DOHH2 (cell line): ENCODE results near the gene TYMP.

Source experiments
- CTCF ChIP-seq: fragments of 200-600 bp; sonication (generic); IDR thresholded peaks from one replicate; pipeline ENCODE4 v1.5.1; 2014; ENCODE audit warnings: antibody characterized with exemption, mild to moderate bottlenecking, low read depth, low read length; ENCODE audit not compliant: poor library complexity, severe bottlenecking
- EZH2phosphoT487 ChIP-seq: fragments of 200-600 bp; sonication (generic); IDR thresholded peaks from 2 replicates; pipeline ENCODE4 v1.6.1; 2017; ENCODE audit warnings: borderline replicate concordance, mild to moderate bottlenecking, antibody characterized with exemption, low read length, moderate library complexity, mixed read lengths

GRCh38 chr22:50476868-50477267 lies 52.9 kb downstream of the TYMP start:
- TF ChIP-seq CTCF, result no peak
- no peak for TF ChIP-seq EZH2phosphoT487
